ENCODE data around the gene SLC13A2.
A peak's percentile ranks its signal among the peaks of the same experiment; 100 is the strongest.

SLC13A2 gene

DNA sequence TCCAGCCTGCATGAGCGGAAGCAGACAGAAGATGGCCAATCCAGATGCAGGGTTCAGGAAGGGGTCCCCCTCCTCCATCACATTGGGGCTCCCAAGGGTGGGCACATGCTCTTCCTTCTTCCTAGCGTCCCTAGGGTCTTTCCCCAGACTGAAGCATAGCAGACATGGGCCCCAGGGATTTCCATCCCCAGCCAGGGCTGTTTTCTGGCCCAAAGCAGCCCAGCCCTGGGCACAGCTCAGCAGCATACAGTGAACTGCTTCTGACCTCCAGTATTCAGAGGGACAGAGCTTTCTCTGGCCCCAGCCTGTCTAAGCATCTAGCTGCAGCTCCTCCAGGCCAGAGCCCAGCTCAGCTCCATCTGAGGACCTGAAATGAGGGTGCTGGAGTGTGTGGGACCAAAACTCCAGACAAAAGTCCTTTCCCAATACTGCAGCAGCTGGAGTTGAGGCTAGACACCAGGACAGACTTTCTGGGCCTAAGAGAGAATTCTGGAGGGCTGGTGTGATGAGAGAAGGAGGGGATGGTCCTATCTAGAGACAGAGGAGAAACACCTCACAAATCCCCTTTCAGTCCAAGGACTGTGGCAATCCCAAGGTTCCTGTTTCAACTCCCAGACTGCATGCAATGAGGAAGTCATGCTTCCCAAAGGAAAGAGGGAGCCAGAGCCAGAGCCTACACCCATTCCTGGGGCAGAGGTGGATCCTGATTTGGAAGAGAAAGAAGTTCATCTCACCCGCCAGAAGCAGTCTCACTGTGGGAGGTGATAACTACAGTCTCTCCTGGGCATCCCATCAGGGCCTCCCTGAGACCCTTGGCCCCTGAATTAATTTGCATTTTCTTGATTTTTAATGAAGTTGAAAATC, 28.2 kb downstream of the SLC13A2 start:
- H3K4me2 ChIP-seq = peak overlapping the region; percentile 49
- H3K27me3 ChIP-seq (ENCODE audit: insufficient read depth, low read depth) = no peaks in the 10 kb centered on the region; the same call in 1 of the 2 replicates
- no peaks in the 10 kb centered on the region for H4K20me1 ChIP-seq (ENCODE audit: insufficient read depth)
- no peak overlapping the region for H3K4me3 ChIP-seq (IDR thresholded peaks at IDR 0.05; ENCODE audit: insufficient read depth, low read depth, low read length)
- peak overlapping the region; percentile 64 for H3K27ac ChIP-seq
- H3K36me3 ChIP-seq (ENCODE audit: insufficient read depth) = no peaks in the 10 kb centered on the region
- H2AFZ ChIP-seq (ENCODE audit: low read depth) = peak overlapping the region; percentile 29
- H3K4me1 ChIP-seq (ENCODE audit: low read depth, poor library complexity, severe bottlenecking) = peaks cover 34% of the 10 kb centered on the region
- H3K79me2 ChIP-seq (ENCODE audit: insufficient read depth, low read depth) = no peaks in the 10 kb centered on the region
- TF ChIP-seq, protein P1, sequence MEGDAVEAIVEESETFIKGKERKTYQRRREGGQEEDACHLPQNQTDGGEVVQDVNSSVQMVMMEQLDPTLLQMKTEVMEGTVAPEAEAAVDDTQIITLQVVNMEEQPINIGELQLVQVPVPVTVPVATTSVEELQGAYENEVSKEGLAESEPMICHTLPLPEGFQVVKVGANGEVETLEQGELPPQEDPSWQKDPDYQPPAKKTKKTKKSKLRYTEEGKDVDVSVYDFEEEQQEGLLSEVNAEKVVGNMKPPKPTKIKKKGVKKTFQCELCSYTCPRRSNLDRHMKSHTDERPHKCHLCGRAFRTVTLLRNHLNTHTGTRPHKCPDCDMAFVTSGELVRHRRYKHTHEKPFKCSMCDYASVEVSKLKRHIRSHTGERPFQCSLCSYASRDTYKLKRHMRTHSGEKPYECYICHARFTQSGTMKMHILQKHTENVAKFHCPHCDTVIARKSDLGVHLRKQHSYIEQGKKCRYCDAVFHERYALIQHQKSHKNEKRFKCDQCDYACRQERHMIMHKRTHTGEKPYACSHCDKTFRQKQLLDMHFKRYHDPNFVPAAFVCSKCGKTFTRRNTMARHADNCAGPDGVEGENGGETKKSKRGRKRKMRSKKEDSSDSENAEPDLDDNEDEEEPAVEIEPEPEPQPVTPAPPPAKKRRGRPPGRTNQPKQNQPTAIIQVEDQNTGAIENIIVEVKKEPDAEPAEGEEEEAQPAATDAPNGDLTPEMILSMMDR (conservative IDR thresholded peaks at IDR 0.05; ENCODE audit: low read depth, low read length) = no peak
- peak overlapping the region; percentile 63 for H3K9ac ChIP-seq

DNA sequence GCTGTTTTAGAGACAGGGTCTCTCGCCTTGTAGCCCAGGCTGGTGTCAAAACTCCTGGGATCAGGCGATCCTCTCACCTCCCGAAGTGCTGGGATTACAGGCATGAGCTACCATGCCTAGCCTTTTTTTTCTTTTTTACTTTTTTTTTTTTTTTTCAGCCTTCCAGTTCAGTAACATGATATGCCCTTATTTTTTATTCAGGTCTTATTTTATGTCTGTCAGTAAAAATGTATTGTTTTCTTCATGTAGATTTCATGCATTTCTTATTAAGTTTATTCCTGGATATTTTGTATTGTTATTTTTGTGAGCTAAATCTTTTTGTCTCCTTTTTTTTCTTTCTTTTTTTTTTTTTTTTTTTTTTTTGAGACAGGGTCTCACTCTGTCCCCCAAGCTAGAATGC, 30.0 kb downstream of the SLC13A2 start:
- Histone ChIP-seq H3K9ac (no peak overlapping the region), H2AFZ (ENCODE audit: low read depth) (no peak overlapping the region), H3K79me2 (ENCODE audit: insufficient read depth, low read depth) (no peaks in the 10 kb centered on the region), H3K4me3 (IDR thresholded peaks at IDR 0.05; ENCODE audit: insufficient read depth, low read depth, low read length) (no peak overlapping the region), H3K4me2 (no peak overlapping the region), H3K36me3 (ENCODE audit: insufficient read depth) (no peaks in the 10 kb centered on the region), H3K27me3 (ENCODE audit: insufficient read depth, low read depth) (peaks cover 8% of the 10 kb centered on the region; the same call in 1 of the 2 replicates), H3K27ac (no peak overlapping the region), H4K20me1 (ENCODE audit: insufficient read depth) (no peaks in the 10 kb centered on the region), H3K4me1 (ENCODE audit: low read depth, poor library complexity, severe bottlenecking) (peaks cover 34% of the 10 kb centered on the region)
- TF ChIP-seq, protein P1 (conservative IDR thresholded peaks at IDR 0.05; ENCODE audit: low read depth, low read length) = no peak

DNA sequence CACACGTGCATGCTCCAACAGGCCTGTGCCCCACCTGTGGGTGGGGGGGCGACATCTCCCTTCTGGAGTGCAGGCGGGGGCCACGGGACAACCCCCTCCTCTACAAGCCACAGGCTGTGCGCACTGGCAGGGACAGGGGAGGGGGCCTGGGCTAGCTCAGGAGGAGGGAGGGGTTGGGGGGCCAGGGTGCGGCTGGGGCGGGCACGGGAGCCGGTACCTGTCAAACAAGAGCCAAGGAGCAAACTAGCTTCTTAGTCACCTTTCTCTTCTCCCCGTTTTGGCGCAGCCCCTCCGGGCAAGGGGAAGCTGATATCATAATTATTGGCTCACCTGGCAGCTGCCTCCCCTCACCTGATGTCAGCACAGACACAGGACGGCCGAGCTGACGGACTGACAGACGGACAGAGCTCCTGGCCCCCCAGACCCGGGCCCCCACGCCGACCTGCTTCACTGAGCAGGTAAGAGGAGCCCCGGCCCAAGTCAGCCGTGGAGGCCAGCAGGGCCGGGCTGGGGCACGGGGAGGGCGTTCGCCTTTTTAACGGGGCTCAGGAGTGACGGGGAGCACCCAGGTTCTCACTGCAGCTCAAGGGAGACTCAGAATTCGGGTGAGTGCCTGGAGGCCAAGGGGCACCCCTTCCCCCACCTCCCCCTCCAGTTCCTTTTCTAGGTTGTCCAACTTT, 32.7 kb downstream of the SLC13A2 start, which contains the start of gene FOXN1:
Gene FOXN1, plus strand, starts transcription at position 363 of the 680 bp plus-strand sequence. CDS start 17,622 bp downstream, outside the sequence.
- Histone ChIP-seq H3K4me2 (no peak within 1 kb of the TSS), H3K79me2 (ENCODE audit: insufficient read depth, low read depth) (no peaks in the 10 kb centered on the region), H3K27me3 (ENCODE audit: insufficient read depth, low read depth) (peaks cover 22% of the 10 kb centered on the region), H3K4me1 (ENCODE audit: low read depth, poor library complexity, severe bottlenecking) (peaks cover 17% of the 10 kb centered on the region), H3K4me3 (IDR thresholded peaks at IDR 0.05; ENCODE audit: insufficient read depth, low read depth, low read length) (no peak within 1 kb of the TSS), H2AFZ (ENCODE audit: low read depth) (no peak within 1 kb of the TSS), H4K20me1 (ENCODE audit: insufficient read depth) (no peaks in the 10 kb centered on the region), H3K9ac (no peak within 1 kb of the TSS), H3K27ac (no peak within 1 kb of the TSS), H3K36me3 (ENCODE audit: insufficient read depth) (no peaks in the 10 kb centered on the region)
- TF ChIP-seq, protein P1 (conservative IDR thresholded peaks at IDR 0.05; ENCODE audit: low read depth, low read length) = no peak

DNA sequence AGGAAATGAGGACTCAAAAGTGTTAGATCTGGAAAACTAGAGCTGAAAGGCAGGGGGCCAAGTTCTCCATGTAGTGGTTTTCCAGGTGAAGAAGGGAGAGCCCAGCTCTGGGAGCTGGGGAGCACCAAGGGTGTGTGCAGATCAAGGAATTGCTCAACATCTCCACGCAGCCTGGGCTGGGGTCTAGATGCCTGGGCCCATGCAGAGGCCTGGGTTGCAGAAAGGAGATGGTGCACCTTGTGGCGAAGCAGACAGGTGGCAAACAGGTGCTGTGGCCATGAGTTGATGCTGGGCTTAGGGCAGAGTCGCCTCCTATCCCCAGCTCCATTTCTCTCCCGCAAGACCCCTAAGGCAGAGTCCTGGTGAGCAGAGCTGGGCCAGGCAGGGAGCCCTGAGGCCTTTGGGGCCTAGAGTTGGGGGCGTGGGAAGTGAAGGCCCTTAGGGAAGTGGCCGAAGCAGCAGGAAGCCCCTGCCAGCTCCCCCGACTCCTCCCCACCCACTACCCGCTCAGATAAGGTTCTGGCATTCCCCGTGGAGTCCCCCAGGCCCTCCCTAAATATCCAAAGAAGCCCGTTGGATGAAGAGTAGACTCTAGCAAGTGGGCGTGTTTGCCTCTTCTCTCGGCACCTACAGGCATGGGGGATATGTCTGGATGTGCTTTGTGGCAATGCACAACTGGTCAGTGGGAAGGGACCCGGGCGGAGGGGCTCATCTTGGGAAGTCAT, 33.5 kb downstream of the SLC13A2 start:
- Histone ChIP-seq H3K4me1 (ENCODE audit: low read depth, poor library complexity, severe bottlenecking) (peaks cover 9% of the 10 kb centered on the region), H3K27ac (no peak overlapping the region), H3K9ac (no peak overlapping the region), H2AFZ (ENCODE audit: low read depth) (no peak overlapping the region), H3K4me2 (no peak overlapping the region), H3K79me2 (ENCODE audit: insufficient read depth, low read depth) (no peaks in the 10 kb centered on the region), H4K20me1 (ENCODE audit: insufficient read depth) (no peaks in the 10 kb centered on the region), H3K36me3 (ENCODE audit: insufficient read depth) (no peaks in the 10 kb centered on the region), H3K4me3 (IDR thresholded peaks at IDR 0.05; ENCODE audit: insufficient read depth, low read depth, low read length) (no peak overlapping the region), H3K27me3 (ENCODE audit: insufficient read depth, low read depth) (peaks cover 30% of the 10 kb centered on the region)
- TF ChIP-seq, protein P1 (conservative IDR thresholded peaks at IDR 0.05; ENCODE audit: low read depth, low read length) = no peak
